HG03442 (cell line): Measurements from ENCODE around the gene LBR.

Experiments used
- ATAC-seq: cut with Tn5 transposase; IDR thresholded peaks from one replicate; pipeline ENCODE4 v1.9.1; 2021; ENCODE audit warnings: mild to moderate bottlenecking, moderate library complexity; ENCODE audit not compliant: unreplicated experiment

LBR gene

DNA sequence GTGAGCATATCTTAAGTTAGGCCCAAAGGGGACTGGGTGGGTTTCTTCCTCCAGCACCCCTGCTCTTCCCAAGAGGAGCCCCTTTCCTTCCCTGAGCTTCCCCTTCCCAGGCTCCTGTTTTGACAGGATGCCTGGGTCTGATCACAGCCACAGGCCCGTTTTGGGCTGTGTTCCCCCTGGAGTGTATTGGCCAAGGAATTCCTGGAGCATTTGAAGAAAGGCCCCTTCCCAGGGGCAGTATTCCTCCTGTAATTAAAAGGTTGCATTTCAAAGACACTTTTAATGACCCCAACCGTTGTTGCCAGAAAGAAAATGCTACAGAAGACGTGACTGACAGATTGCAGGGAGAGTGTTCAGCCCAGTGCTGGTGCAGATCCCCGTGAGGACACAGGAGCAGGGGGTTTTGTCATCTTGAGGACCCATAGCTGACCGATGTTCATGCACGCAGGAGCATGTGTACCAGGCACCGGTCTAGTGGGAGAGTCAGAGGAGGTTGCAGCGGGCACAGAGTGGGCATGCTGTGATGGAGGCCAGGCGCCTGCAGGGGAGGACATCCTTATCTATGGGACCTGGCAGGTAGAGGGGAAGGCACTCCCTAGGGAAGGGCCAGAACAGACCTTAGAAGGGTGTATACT is 19.3 kb upstream of the LBR start:
- no peak for ATAC-seq

DNA sequence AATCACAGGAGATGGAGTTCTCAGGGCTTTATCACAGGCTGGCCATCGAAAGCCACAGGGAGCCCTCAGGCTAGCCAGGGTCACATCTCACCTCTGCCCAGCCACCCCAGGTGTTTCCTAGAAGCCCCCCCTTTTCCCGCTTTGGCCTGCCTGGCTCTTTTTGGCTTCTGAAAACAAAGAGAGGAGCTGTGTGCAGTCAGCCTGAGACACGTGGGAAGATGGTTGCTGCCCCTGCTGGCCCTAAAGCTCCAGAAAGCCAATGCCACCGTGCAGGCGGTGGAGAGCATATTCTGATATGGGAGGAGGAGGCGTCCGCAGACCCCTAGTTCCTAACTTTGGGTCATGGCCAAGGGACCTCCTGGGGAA is 18.7 kb upstream of the LBR start:
- no peak for ATAC-seq

DNA sequence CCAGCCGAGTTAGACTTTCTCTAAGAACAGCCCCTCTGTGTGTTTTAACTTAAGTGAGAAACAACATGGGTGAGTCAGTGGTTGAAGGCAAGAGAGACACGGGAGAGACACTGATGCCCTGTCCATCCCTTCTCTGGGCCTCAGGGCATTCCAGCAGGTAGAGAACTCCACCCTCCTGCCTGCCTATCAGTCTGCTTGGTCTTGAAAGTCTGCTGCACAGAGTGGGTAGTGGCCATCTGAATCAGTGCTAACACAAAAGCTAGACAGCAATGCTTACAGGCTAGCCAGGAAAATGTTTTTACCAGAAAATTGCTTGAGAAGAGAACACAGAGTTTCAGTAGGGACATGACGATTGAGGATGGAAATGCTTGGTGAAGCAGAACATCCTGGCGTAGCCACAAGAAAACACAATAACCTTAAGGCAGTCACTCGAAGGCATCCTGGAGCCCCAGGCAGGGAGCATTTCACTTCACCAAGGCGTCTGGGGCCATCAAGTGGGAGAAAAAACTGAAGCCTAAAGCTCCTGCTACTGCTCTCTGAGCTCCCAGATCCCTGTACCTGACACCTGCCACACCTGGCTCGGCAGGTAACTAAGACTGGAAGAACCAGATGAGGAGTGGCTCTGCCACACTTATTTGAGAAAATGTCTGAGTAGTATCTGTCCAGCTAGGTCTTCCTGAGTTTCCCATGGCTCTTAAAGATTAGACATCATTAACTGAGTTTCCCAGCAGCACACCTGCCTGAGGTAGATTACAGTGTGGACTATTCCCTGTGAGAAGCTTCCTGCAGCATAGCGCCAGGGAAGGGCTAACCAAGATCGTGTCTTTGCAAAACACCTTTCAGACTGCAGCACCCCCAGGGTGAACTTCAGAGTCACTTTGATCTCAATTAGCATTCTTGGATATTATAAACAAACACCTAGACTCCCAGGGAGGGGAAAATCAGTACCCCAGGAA is 18.1 kb upstream of the LBR start:
- no peak for ATAC-seq

- no peak for ATAC-seq
Observed at GRCh38 chr1:225442123-225442505, 14.3 kb upstream of the LBR start.

GRCh38 chr1:225441314-225442122 is 13.7 kb upstream of the LBR start:
- ATAC-seq = peak; percentile 24

GRCh38 chr1:225440380-225441221 is 12.8 kb upstream of the LBR start:
- ATAC-seq = no peak

GRCh38 chr1:225437710-225438437 is 10.0 kb upstream of the LBR start:
- ATAC-seq = no peak

DNA sequence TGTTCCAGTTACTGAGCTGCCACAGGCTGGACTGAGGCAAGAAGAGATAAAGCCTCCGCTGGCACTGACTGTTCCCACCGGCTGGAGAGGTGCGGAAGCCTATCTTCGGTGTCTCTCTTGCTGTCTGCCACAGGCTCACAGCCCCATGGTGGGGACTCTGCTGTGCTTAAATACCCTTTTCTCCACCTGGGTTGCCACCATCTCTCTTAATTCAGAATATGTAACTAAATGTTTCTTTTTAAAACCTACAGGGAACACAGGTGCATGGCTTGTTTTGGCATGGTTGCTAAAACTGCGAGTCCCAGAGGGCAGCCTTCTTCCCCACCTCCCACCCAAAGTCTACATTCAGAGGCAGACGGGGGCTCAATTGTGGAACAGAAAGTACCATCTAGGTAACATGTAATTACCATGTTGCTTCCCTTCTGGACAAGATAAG is 8.1 kb upstream of the LBR start:
- peak; percentile 57 for ATAC-seq

DNA sequence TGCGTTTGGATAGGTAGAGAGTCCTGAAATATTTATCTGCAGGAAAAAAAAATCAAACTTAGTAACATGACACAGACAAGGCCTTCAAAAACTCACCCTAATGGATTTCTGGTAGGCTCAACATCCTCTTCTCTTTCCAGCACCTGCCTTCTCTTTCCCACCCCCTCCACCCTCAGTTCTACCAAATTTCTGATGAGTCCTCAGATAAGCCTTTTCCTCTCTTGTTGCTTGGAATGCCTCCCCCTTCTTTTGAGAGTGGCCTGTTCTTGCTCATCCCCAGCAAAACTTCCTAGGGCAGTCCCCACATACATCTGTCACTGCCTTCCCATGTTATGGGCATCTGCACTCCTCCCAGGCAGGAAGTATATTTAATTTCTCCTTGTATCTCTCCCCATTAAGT is 7.6 kb upstream of the LBR start:
- ATAC-seq = peak; percentile 18

- no peak for ATAC-seq
Observed at GRCh38 chr1:225435076-225435475, 7.2 kb upstream of the LBR start.

DNA sequence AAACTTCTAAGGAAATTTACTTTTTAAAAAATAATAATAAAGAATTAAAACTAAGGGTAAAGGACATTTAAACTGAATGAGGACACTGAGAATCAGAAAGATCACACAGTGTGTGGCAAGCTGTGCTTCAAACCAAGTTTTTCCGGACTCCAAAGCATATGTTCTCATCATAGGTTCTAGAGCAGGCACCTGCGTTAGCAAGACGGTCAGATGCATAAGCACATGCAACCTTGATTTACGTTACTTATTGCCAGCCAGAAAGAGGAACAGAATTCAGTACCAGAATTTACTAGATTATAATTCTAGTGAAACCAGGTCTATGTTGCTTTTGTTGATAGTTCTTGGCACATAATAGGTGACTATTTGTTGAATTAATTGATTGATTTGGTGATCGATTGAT is 6.2 kb upstream of the LBR start:
- ATAC-seq = no peak

DNA sequence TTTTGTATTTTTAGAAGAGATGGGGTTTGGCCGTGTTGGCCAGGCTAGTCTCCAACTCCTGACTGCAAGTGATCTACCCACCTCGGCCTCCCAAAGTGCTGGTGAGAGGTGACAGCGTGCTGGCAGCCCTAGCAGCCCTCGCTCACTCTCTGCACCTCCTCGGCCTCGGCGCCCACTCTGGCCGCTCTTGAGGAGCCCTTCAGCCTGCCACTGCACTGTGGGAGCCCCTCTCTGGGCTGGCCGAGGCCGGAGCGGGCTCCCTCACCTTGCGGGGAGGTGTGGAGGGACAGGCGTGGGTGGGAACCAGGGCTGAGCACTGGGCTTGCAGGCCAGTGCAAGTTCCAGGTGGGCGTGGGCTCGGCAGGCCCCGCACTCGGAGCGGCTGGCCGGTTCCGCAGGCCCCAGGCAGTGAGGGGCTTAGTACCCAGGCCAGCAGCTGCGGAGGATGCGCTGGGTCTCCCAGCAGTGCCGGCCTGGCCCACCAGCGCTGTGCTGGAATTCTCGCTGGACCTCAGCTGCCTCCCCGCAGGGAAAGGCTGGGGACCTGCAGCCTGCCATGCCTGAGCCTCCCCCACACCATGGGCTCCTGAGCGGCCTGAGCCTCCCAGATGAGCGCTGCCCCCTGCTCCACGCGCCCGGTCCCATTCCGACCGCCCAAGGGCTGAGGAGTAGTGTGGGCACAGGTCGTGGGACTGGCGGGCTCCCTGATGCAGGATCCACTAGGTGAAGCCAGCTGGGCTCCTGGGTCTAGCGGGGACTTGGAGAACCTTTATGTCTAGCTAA is 3.4 kb upstream of the LBR start:
- ATAC-seq = no peak

DNA sequence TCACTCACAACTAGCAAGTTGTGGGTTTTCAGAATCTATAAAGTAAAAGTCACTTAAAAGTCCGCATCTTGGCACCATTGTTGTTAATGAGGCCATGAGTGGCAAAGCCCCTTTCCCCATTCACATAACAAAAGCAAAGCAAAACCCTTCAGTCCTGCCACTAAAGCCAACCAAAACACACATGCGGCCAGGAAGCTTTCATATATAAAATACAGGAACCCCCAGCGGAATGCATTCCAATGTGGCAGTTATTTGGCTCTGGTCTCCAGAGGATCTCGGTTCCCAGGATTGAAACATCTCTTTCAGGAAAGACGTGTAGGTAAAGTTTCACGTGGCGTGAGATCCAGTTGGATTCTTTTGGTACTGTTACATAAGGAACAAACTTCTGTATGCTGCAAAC is 2.5 kb upstream of the LBR start:
- no peak for ATAC-seq

DNA sequence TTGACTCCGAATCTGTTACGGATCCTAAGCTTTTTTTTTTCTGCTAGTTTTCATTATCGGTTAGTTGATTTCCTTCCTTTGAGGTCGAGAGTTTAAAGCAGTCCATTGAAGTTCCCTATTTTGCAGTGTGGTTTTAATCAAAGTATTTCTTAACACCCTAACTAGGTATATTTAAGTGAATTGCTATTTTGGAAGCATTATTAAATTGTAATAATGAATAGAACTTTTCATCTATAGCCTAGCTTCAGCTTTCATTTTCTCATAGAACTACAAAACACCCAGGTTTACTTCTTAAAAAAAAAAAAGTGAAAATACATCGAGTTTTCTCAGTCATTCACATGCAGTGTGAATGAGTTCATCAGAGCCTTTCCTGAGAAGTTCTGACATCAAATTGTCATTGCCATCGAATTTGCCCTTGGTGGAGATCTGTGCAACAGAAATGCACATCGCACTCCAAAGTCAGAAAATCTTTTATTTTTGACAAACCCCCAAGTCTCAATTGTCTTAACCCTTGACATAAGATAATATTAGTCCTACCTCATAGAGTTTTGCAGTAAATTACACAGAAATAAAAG is 1.1 kb upstream of the LBR start:
- no peak for ATAC-seq

GRCh38 chr1:225428068-225428880 is 436 bp upstream of the LBR start:
- ATAC-seq = peak; percentile 87

- ATAC-seq = no peak
Observed at GRCh38 chr1:225426395-225427234, 1.2 kb downstream of the LBR start.

- no peak for ATAC-seq
Observed at GRCh38 chr1:225425201-225425786, 2.5 kb downstream of the LBR start.
